ENCODE results near the gene PRRC2B.

GRCh38 chr9:131539223-131539923, 145.5 kb downstream of the PRRC2B start:
- TF ChIP-seq CTCF (IDR thresholded peaks at IDR 0.05) = no peak
- no peak for TF ChIP-seq POLR2A (IDR thresholded peaks at IDR 0.05)

All from testis (tissue), 2 donors.